CD4-positive, CD25-positive, alpha-beta regulatory T cell (primary cell): ENCODE measurements around the gene FMN2. TPM values are rescaled to one million over a fixed set of nuclear protein-coding genes. Genes with fewer than 3 reads are reported as not detected.
"Not testable (repeated sequence)": the region's sequence is repeated elsewhere in the genome, so short reads cannot be mapped to it uniquely, and the experiment has no call there.

Source experiments
- ATAC-seq, 2 donors: fragments of 150-1000 bp; cut with Tn5 transposase; one replicate each; pipeline ENCODE4 v1.10.0; 2021; ENCODE audit warnings: low read depth in 2 of 2, moderate number of reproducible peaks in 2 of 2, moderate library complexity in 1 of 2
- DNase-seq, 3 donors: peaks; one replicate each; pipeline versions ENCODE4 v3.0.0 to v3.0.0-alpha.2; 2012 to 2022; ENCODE audit warnings: mixed read lengths in 1 of 3
- H3K27ac ChIP-seq: one replicate; pipeline ENCODE4 v1.7.0; 2013; ENCODE audit warnings: mild to moderate bottlenecking, low read length; ENCODE audit not compliant: insufficient read depth, poor library complexity, severe bottlenecking
- H3K27me3 ChIP-seq: one replicate; pipeline ENCODE4 v1.7.0; 2013; ENCODE audit warnings: low read length; ENCODE audit not compliant: control insufficient read depth, insufficient read depth
- H3K36me3 ChIP-seq: one replicate; pipeline ENCODE4 v1.7.0; 2013; ENCODE audit warnings: mild to moderate bottlenecking, low read length, moderate library complexity; ENCODE audit not compliant: control insufficient read depth, insufficient read depth
- H3K4me1 ChIP-seq: 2 replicates; pipeline ENCODE4 v1.7.0; 2013; ENCODE audit warnings: mild to moderate bottlenecking, low read length; ENCODE audit not compliant: insufficient read depth, control insufficient read depth, poor library complexity, severe bottlenecking
- H3K4me3 ChIP-seq: one replicate; pipeline ENCODE4 v1.7.0; 2013; ENCODE audit warnings: low read depth, mild to moderate bottlenecking, low read length, moderate library complexity
- H3K9me3 ChIP-seq, 2 experiments: 1 replicate in 1 of 2; 2 replicates in 1 of 2; pipeline ENCODE4 v1.7.0; 2013; ENCODE audit warnings: low read length in 2 of 2, mild to moderate bottlenecking in 1 of 2, moderate library complexity in 1 of 2; ENCODE audit not compliant: control insufficient read depth in 2 of 2
- H3K27ac Mint-ChIP-seq, 3 donors: one replicate each; pipeline ENCODE4 v1.8.0; 2020 to 2022; ENCODE audit warnings: mild to moderate bottlenecking in 3 of 3, mixed read lengths in 3 of 3, moderate library complexity in 2 of 3
- H3K27me3 Mint-ChIP-seq: one replicate; pipeline ENCODE4 v1.8.0; 2022; ENCODE audit warnings: mild to moderate bottlenecking, mixed read lengths
- H3K36me3 Mint-ChIP-seq: one replicate; pipeline ENCODE4 v1.8.0; 2020; ENCODE audit warnings: mixed read lengths
- H3K4me1 Mint-ChIP-seq, 4 donors: one replicate each; pipeline ENCODE4 v1.8.0; 2020 to 2022; ENCODE audit warnings: mixed read lengths in 4 of 4, mild to moderate bottlenecking in 1 of 4
- H3K4me3 Mint-ChIP-seq, 4 donors: one replicate each; pipeline ENCODE4 v1.8.0; 2020 to 2022; ENCODE audit warnings: mild to moderate bottlenecking in 4 of 4, mixed read lengths in 4 of 4, moderate library complexity in 3 of 4
- H3K9me3 Mint-ChIP-seq, 7 donors: one replicate each; pipeline ENCODE4 v1.8.0; 2020 to 2022; ENCODE audit warnings: mixed read lengths in 7 of 7, mild to moderate bottlenecking in 3 of 7, moderate library complexity in 2 of 7
- polyA plus RNA-seq, 4 donors: library from polyadenylated mRNA; unstranded; fragments of 300-500 nt; fragmentation: Illumina TruSeq; gene quantifications; one replicate each; pipeline ENCODE4 v1.2.3, GENCODE V29; 2021
- total RNA-seq: library from RNA; stranded (reverse); gene quantifications from one replicate; pipeline ENCODE4 v1.2.3, GENCODE V29; 2022

FMN2 gene
- total and polyA plus RNA-seq, 5 donors from 2014 or later = not detected

GRCh38 chr1:240402326-240402725 lies 310.6 kb downstream of the FMN2 start:
- ATAC-seq = no peak
- Mint-ChIP-seq H3K27me3 (no peaks in the 10 kb centered on the region), H3K9me3 (peaks cover 2 to 12% (median 4%) of the 10 kb centered on the region in 7 donors), H3K36me3 (no peaks in the 10 kb centered on the region), H3K4me3 (no peak overlapping the region), H3K4me1 (no peaks in the 10 kb centered on the region), H3K27ac (no peak overlapping the region)
- no peak overlapping the region for H3K4me3 ChIP-seq
- H3K27me3 ChIP-seq = no peaks in the 10 kb centered on the region
- DNase-seq = no peak
- no peaks in the 10 kb centered on the region for H3K9me3 ChIP-seq
- H3K4me1 ChIP-seq = no peaks in the 10 kb centered on the region
- H3K27ac ChIP-seq = no peak overlapping the region
- no peaks in the 10 kb centered on the region for H3K36me3 ChIP-seq

- H3K9me3 Mint-ChIP-seq = peaks cover under 1 to 15% (median 4%) of the 10 kb centered on the region in 7 donors
- no peaks in the 10 kb centered on the region for H3K4me1 ChIP-seq
- no peak overlapping the region for H3K27ac Mint-ChIP-seq
- no peaks in the 10 kb centered on the region for H3K27me3 Mint-ChIP-seq
- no peak for ATAC-seq
- H3K4me3 Mint-ChIP-seq = no peak overlapping the region
- no peaks in the 10 kb centered on the region for H3K36me3 ChIP-seq
- H3K27ac ChIP-seq = no peak overlapping the region
- no peak for DNase-seq
- no peaks in the 10 kb centered on the region for H3K9me3 ChIP-seq
- H3K27me3 ChIP-seq = no peaks in the 10 kb centered on the region
- no peak overlapping the region for H3K4me3 ChIP-seq
- no peaks in the 10 kb centered on the region for H3K4me1 Mint-ChIP-seq
- no peaks in the 10 kb centered on the region for H3K36me3 Mint-ChIP-seq
Observed at GRCh38 chr1:240404286-240404685, 312.6 kb downstream of the FMN2 start.

GRCh38 chr1:240405751-240406150 lies 314.1 kb downstream of the FMN2 start:
- Mint-ChIP-seq H3K4me3 (no peak overlapping the region), H3K27me3 (no peaks in the 10 kb centered on the region), H3K36me3 (no peaks in the 10 kb centered on the region), H3K9me3 (peaks cover 0 to 12% (median 4%) of the 10 kb centered on the region in 7 donors), H3K27ac (no peak overlapping the region), H3K4me1 (no peaks in the 10 kb centered on the region)
- no peak overlapping the region for H3K27ac ChIP-seq
- no peaks in the 10 kb centered on the region for H3K27me3 ChIP-seq
- H3K4me1 ChIP-seq = no peaks in the 10 kb centered on the region
- H3K9me3 ChIP-seq = no peaks in the 10 kb centered on the region
- H3K36me3 ChIP-seq = no peaks in the 10 kb centered on the region
- ATAC-seq = no peak
- no peak overlapping the region for H3K4me3 ChIP-seq
- no peak for DNase-seq

DNA sequence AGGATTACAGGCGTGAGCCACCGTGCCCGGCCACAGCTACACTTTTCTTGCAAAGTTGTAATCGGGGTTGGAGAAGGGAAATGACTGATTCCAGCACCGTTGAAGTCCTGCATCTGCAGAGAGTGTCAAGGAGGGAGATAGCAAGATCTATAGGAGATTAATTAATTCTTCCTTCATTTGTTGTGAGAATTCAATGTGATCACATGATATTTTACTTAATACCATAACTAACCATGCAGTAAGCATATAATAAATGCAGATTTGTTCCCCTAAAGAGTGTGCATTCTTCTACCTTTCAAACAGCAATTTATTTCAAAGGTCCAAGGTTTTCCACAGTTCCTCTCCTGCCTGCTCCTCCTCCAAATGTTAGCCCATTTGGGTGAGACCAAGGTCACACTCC lies 315.7 kb downstream of the FMN2 start:
- H3K4me3 Mint-ChIP-seq = no peak overlapping the region
- Histone ChIP-seq H3K27ac (no peak overlapping the region), H3K27me3 (no peaks in the 10 kb centered on the region), H3K9me3 (no peaks in the 10 kb centered on the region), H3K4me1 (no peaks in the 10 kb centered on the region), H3K36me3 (no peaks in the 10 kb centered on the region), H3K4me3 (no peak overlapping the region)
- ATAC-seq (no peak), DNase-seq (no peak)
- H3K27ac Mint-ChIP-seq = no peak overlapping the region
- H3K27me3 Mint-ChIP-seq = no peaks in the 10 kb centered on the region
- no peaks in the 10 kb centered on the region for H3K36me3 Mint-ChIP-seq
- peaks cover 0 to 21% (median 9%) of the 10 kb centered on the region in 7 donors for H3K9me3 Mint-ChIP-seq
- H3K4me1 Mint-ChIP-seq = no peaks in the 10 kb centered on the region

GRCh38 chr1:240409615-240410014 lies 317.9 kb downstream of the FMN2 start:
- no peaks in the 10 kb centered on the region for H3K27me3 ChIP-seq
- H3K4me3 ChIP-seq = no peak overlapping the region
- H3K36me3 Mint-ChIP-seq = no peaks in the 10 kb centered on the region
- ATAC-seq (no peak), DNase-seq (no peak)
- H3K27ac ChIP-seq = no peak overlapping the region
- H3K4me1 Mint-ChIP-seq = no peaks in the 10 kb centered on the region
- no peaks in the 10 kb centered on the region for H3K4me1 ChIP-seq
- H3K4me3 Mint-ChIP-seq = no peak overlapping the region
- no peak overlapping the region for H3K27ac Mint-ChIP-seq
- peaks cover 4 to 23% (median 13%) of the 10 kb centered on the region in 7 donors for H3K9me3 Mint-ChIP-seq
- no peaks in the 10 kb centered on the region for H3K9me3 ChIP-seq
- H3K36me3 ChIP-seq = no peaks in the 10 kb centered on the region
- no peaks in the 10 kb centered on the region for H3K27me3 Mint-ChIP-seq

GRCh38 chr1:240413732-240414131 lies 322.0 kb downstream of the FMN2 start:
- H3K36me3 ChIP-seq = no peaks in the 10 kb centered on the region
- H3K4me1 Mint-ChIP-seq = no peaks in the 10 kb centered on the region
- no peaks in the 10 kb centered on the region for H3K4me1 ChIP-seq
- H3K27me3 ChIP-seq = no peaks in the 10 kb centered on the region
- no peaks in the 10 kb centered on the region for H3K9me3 ChIP-seq
- no peak overlapping the region for H3K4me3 Mint-ChIP-seq
- ATAC-seq (no peak), DNase-seq (no peak)
- H3K9me3 Mint-ChIP-seq = peaks cover 5 to 22% (median 11%) of the 10 kb centered on the region in 7 donors
- no peaks in the 10 kb centered on the region for H3K27me3 Mint-ChIP-seq
- no peak overlapping the region for H3K27ac Mint-ChIP-seq
- no peak overlapping the region for H3K4me3 ChIP-seq
- no peak overlapping the region for H3K27ac ChIP-seq
- no peaks in the 10 kb centered on the region for H3K36me3 Mint-ChIP-seq

- no peaks in the 10 kb centered on the region for H3K27me3 ChIP-seq
- H3K4me3 Mint-ChIP-seq = no peak overlapping the region
- no peaks in the 10 kb centered on the region for H3K36me3 Mint-ChIP-seq
- no peak overlapping the region for H3K27ac ChIP-seq
- H3K9me3 Mint-ChIP-seq = peaks cover 5 to 22% (median 12%) of the 10 kb centered on the region in 7 donors
- no peaks in the 10 kb centered on the region for H3K36me3 ChIP-seq
- no peak overlapping the region for H3K27ac Mint-ChIP-seq
- no peaks in the 10 kb centered on the region for H3K27me3 Mint-ChIP-seq
- DNase-seq = no peak
- no peak for ATAC-seq
- no peaks in the 10 kb centered on the region for H3K4me1 ChIP-seq
- no peaks in the 10 kb centered on the region for H3K9me3 ChIP-seq
- H3K4me1 Mint-ChIP-seq = no peaks in the 10 kb centered on the region
- no peak overlapping the region for H3K4me3 ChIP-seq
Observed at GRCh38 chr1:240414237-240414636, 322.6 kb downstream of the FMN2 start.

DNA sequence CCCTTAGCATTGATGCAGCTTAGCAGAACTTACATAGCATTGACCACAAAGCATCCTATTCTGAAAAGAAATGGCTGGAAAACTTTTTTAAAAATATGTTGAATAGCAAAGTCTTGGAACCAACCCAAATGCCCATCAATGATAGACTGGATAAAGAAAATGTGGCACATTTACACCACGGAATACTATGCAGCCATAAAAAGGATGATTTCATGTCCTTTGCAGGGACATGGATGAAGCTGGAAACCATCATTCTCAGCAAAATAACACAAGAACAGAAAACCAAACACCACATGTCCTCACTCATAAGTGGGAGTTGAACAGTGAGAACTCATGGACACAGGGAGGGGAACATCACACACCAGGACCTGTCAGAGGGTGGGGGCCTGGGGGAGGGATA lies 323.3 kb downstream of the FMN2 start:
- H3K9me3 ChIP-seq, H3K4me3 ChIP-seq, H3K36me3 Mint-ChIP-seq, H3K4me1 ChIP-seq, H3K27me3 ChIP-seq, H3K4me1 Mint-ChIP-seq, H3K4me3 Mint-ChIP-seq, H3K36me3 ChIP-seq, ATAC-seq, H3K27me3 Mint-ChIP-seq, DNase-seq, H3K27ac Mint-ChIP-seq, H3K27ac ChIP-seq: not testable (repeated sequence)
- H3K9me3 Mint-ChIP-seq = peaks cover 5 to 22% (median 12%) of the 10 kb centered on the region in 7 donors
